ENCODE data around the gene GSG1. TPM values are rescaled to one million over a fixed set of nuclear protein-coding genes. Genes with fewer than 3 reads are reported as not detected.

The GSG1 gene
- total RNA-seq, 2 donors from 2014 or later = 0.31 TPM; not detected in 1

DNA sequence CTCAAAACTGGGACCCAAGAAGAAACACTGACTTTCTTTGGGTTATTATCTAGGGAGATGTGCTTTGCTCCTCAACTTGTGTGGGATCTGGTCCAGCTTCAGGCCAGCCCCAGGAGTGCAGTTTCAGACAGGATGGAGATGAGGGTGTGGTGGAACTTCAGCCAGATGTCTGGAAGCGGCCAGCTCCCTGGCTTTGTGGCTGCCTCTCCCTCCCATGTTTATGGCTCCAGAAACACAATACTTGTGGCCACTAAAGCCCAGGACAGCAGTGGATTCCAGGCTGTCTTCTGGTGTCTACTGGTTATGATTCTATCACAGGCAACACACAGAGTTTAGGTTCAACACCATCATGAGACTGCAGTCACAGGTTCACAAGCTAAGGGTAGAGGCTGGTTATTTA is 48.8 kb upstream of the GSG1 start:
- Mint-ChIP-seq H3K27ac (no peak overlapping the region), H3K9me3 (no peaks in the 10 kb centered on the region), H3K27me3 (ENCODE audit: insufficient read depth) (peaks cover 2% of the 10 kb centered on the region), H3K36me3 (ENCODE audit: low read depth) (no peaks in the 10 kb centered on the region), H3K4me1 (peaks cover 3% of the 10 kb centered on the region), H3K4me3 (no peak overlapping the region)
- Histone ChIP-seq H3K27me3 (ENCODE audit: control insufficient read depth, insufficient read depth, low read length, poor library complexity, severe bottlenecking) (no peaks in the 10 kb centered on the region), H3K4me3 (ENCODE audit: low read length) (no peak overlapping the region), H3K4me1 (ENCODE audit: control insufficient read depth, insufficient read depth, low read length) (no peaks in the 10 kb centered on the region), H3K27ac (ENCODE audit: low read depth, low read length) (no peak overlapping the region), H3K36me3 (ENCODE audit: control insufficient read depth, insufficient read depth, low read length) (no peaks in the 10 kb centered on the region), H3K9me3 (ENCODE audit: control insufficient read depth, low read length) (no peaks in the 10 kb centered on the region), H3K9ac (ENCODE audit: extremely low read depth, low read length, poor library complexity, severe bottlenecking) (no peak overlapping the region)
- TF ChIP-seq, protein P1, sequence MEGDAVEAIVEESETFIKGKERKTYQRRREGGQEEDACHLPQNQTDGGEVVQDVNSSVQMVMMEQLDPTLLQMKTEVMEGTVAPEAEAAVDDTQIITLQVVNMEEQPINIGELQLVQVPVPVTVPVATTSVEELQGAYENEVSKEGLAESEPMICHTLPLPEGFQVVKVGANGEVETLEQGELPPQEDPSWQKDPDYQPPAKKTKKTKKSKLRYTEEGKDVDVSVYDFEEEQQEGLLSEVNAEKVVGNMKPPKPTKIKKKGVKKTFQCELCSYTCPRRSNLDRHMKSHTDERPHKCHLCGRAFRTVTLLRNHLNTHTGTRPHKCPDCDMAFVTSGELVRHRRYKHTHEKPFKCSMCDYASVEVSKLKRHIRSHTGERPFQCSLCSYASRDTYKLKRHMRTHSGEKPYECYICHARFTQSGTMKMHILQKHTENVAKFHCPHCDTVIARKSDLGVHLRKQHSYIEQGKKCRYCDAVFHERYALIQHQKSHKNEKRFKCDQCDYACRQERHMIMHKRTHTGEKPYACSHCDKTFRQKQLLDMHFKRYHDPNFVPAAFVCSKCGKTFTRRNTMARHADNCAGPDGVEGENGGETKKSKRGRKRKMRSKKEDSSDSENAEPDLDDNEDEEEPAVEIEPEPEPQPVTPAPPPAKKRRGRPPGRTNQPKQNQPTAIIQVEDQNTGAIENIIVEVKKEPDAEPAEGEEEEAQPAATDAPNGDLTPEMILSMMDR (conservative IDR thresholded peaks at IDR 0.05) = no peak
- DNase-seq = no peak
- 100% methylated on average over 1 of the region's 1 CpG; no CpG with 5 or more reads in 1 of the 2 experiments for WGBS, 2 experiments (ENCODE audit: insufficient coverage in 1 of 2, insufficient read length in 1 of 2)

DNA sequence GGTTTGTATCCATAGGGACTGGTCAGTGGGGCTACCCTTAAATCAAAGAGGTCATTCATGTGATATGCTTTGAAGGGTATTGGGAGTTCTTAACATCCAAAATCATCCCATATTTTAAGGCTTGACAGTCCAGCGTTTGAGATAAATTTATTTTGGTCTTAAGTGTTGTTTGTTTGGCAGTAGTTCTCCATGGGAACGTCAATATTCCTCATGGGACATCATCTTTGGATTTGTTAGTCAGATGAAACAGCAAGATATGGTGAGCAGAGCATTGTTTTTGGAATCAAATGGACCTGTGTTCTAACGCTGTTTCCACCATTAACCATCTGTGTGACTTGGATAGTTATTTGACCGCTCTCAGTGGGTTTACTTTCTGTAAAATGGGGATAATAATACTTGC is 45.9 kb upstream of the GSG1 start:
- Histone ChIP-seq H3K36me3 (ENCODE audit: control insufficient read depth, insufficient read depth, low read length) (no peaks in the 10 kb centered on the region), H3K9ac (ENCODE audit: extremely low read depth, low read length, poor library complexity, severe bottlenecking) (no peak overlapping the region), H3K27me3 (ENCODE audit: control insufficient read depth, insufficient read depth, low read length, poor library complexity, severe bottlenecking) (no peaks in the 10 kb centered on the region), H3K9me3 (ENCODE audit: control insufficient read depth, low read length) (no peaks in the 10 kb centered on the region), H3K27ac (ENCODE audit: low read depth, low read length) (no peak overlapping the region), H3K4me3 (ENCODE audit: low read length) (no peak overlapping the region), H3K4me1 (ENCODE audit: control insufficient read depth, insufficient read depth, low read length) (no peaks in the 10 kb centered on the region)
- Mint-ChIP-seq H3K4me1 (peaks cover 3% of the 10 kb centered on the region), H3K9me3 (no peaks in the 10 kb centered on the region), H3K27ac (no peak overlapping the region), H3K27me3 (ENCODE audit: insufficient read depth) (peaks cover 12% of the 10 kb centered on the region), H3K4me3 (no peak overlapping the region), H3K36me3 (ENCODE audit: low read depth) (no peaks in the 10 kb centered on the region)
- WGBS, 2 experiments (ENCODE audit: insufficient coverage in 1 of 2, insufficient read length in 1 of 2) = 96 to 97% methylated on average over 3 to 4 of the region's 4 CpGs
- TF ChIP-seq, protein P1 (conservative IDR thresholded peaks at IDR 0.05) = no peak
- no peak for DNase-seq

DNA sequence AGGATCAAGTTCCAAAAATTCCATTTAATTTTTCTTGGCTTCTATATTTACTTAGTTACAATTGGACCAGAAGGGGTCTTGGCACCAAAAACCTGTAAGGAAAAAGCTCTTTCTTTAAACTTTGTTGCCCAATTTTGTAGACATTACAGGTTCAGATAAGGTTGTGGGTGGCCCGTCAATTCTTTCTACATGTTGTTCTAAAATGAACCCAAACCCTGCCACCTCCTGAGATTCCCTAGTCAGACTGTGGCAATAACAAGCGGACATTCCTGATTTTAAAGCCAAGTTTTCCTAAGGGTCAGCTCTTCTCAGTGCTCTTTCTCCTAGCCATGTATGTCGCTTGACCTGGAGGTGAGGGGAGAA is 45.0 kb upstream of the GSG1 start:
- H3K36me3 ChIP-seq (ENCODE audit: control insufficient read depth, insufficient read depth, low read length) = no peaks in the 10 kb centered on the region
- H3K4me1 ChIP-seq (ENCODE audit: control insufficient read depth, insufficient read depth, low read length) = no peaks in the 10 kb centered on the region
- DNase-seq = no peak
- no peak overlapping the region for H3K27ac ChIP-seq (ENCODE audit: low read depth, low read length)
- Mint-ChIP-seq H3K4me1 (peaks cover 3% of the 10 kb centered on the region), H3K27me3 (ENCODE audit: insufficient read depth) (peaks cover 12% of the 10 kb centered on the region), H3K9me3 (no peaks in the 10 kb centered on the region), H3K4me3 (no peak overlapping the region), H3K36me3 (ENCODE audit: low read depth) (no peaks in the 10 kb centered on the region), H3K27ac (no peak overlapping the region)
- H3K9me3 ChIP-seq (ENCODE audit: control insufficient read depth, low read length) = no peaks in the 10 kb centered on the region
- 91 to 100% methylated on average over 1 to 3 of the region's 3 CpGs for WGBS, 2 experiments (ENCODE audit: insufficient coverage in 1 of 2, insufficient read length in 1 of 2)
- H3K9ac ChIP-seq (ENCODE audit: extremely low read depth, low read length, poor library complexity, severe bottlenecking) = no peak overlapping the region
- no peak overlapping the region for H3K4me3 ChIP-seq (ENCODE audit: low read length)
- TF ChIP-seq, protein P1 (conservative IDR thresholded peaks at IDR 0.05) = no peak
- H3K27me3 ChIP-seq (ENCODE audit: control insufficient read depth, insufficient read depth, low read length, poor library complexity, severe bottlenecking) = no peaks in the 10 kb centered on the region

Data from endodermal cell (in vitro differentiated cells).